GM23338 (cell line): ENCODE data around the gene CACNA2D3. TPM values are rescaled to one million over a fixed set of nuclear protein-coding genes. Genes with fewer than 3 reads are reported as not detected.

Experiments
- ATAC-seq: fragments of 200-7000 bp; cut with Tn5 transposase; 3 replicates; pipeline ENCODE4 v1.9.1; 2020
- DNase-seq: peaks from one replicate; pipeline ENCODE4 v3.0.0-alpha.2; 2015; ENCODE audit warnings: low spot score
- H2AFZ ChIP-seq: fragments of 200-600 bp; sonication (generic); 2 replicates; pipeline ENCODE4 v1.8.0; 2016; ENCODE audit warnings: antibody characterized with exemption, mild to moderate bottlenecking, moderate library complexity
- H3F3A ChIP-seq: fragments of 200-600 bp; sonication (generic); replicated peaks from 2 replicates; pipeline ENCODE4 v1.8.0; 2017; ENCODE audit warnings: antibody characterized with exemption, mixed run types, low read depth
- H3K27ac ChIP-seq: fragments of 200-600 bp; sonication (generic); 2 replicates; pipeline ENCODE4 v1.6.1; 2016; ENCODE audit warnings: low read depth
- H3K27me3 ChIP-seq: fragments of 200-600 bp; sonication (generic); 2 replicates; pipeline ENCODE4 v1.8.0; 2016; ENCODE audit warnings: mild to moderate bottlenecking, mixed run types, moderate library complexity; ENCODE audit not compliant: insufficient read depth
- H3K36me3 ChIP-seq: fragments of 200-600 bp; sonication (generic); 2 replicates; pipeline ENCODE4 v1.8.0; 2016; ENCODE audit warnings: mild to moderate bottlenecking; ENCODE audit not compliant: insufficient read depth
- H3K4me1 ChIP-seq: fragments of 200-600 bp; sonication (generic); 2 replicates; pipeline ENCODE4 v1.8.0; 2016; ENCODE audit warnings: mild to moderate bottlenecking, moderate library complexity; ENCODE audit not compliant: insufficient read depth
- H3K4me2 ChIP-seq: fragments of 200-600 bp; sonication (generic); 2 replicates; pipeline ENCODE4 v1.7.1; 2017; ENCODE audit warnings: mixed run types
- H3K4me3 ChIP-seq: fragments of 200-600 bp; sonication (generic); 2 replicates; pipeline ENCODE4 v1.6.1; 2016; ENCODE audit warnings: mixed run types
- H3K79me2 ChIP-seq: fragments of 200-600 bp; sonication (generic); replicated peaks from 2 replicates; pipeline ENCODE4 v1.8.0; 2017; ENCODE audit warnings: mild to moderate bottlenecking; ENCODE audit not compliant: insufficient read depth
- H3K9me2 ChIP-seq: fragments of 200-600 bp; sonication (generic); 2 replicates; pipeline ENCODE4 v1.8.0; 2017; ENCODE audit not compliant: insufficient read depth
- H4K20me1 ChIP-seq: fragments of 200-600 bp; sonication (generic); replicated peaks from 2 replicates; pipeline ENCODE4 v1.8.0; 2017; ENCODE audit warnings: mild to moderate bottlenecking; ENCODE audit not compliant: insufficient read depth
- H3K27ac Mint-ChIP-seq: 2 replicates; pipeline ENCODE4 v1.8.0; 2020; ENCODE audit warnings: inconsistent platforms, mild to moderate bottlenecking, moderate library complexity, mixed read lengths
- H3K27me3 Mint-ChIP-seq: 3 replicates; pipeline ENCODE4 v1.8.0; 2022; ENCODE audit warnings: low read depth, mild to moderate bottlenecking, moderate library complexity, mixed read lengths, inconsistent platforms; ENCODE audit not compliant: insufficient read depth, poor library complexity
- H3K36me3 Mint-ChIP-seq: 3 replicates; pipeline ENCODE4 v1.8.0; 2021; ENCODE audit warnings: low read depth, mild to moderate bottlenecking, inconsistent platforms, moderate library complexity, mixed read lengths
- H3K4me1 Mint-ChIP-seq: 3 replicates; pipeline ENCODE4 v1.8.0; 2020; ENCODE audit warnings: mild to moderate bottlenecking, inconsistent platforms, mixed read lengths
- H3K4me3 Mint-ChIP-seq: 3 replicates; pipeline ENCODE4 v1.8.0; 2021; ENCODE audit warnings: moderate library complexity, mild to moderate bottlenecking, inconsistent platforms, mixed read lengths
- H3K9me3 Mint-ChIP-seq: 3 replicates; pipeline ENCODE4 v1.8.0; 2020; ENCODE audit warnings: moderate library complexity, mild to moderate bottlenecking, inconsistent platforms, mixed read lengths
- JUNB ChIP-seq: IDR thresholded peaks from one replicate; pipeline ENCODE4 v1.6.1; 2016; ENCODE audit warnings: antibody characterized with exemption; ENCODE audit not compliant: unreplicated experiment
- NANOG ChIP-seq: IDR thresholded peaks from 2 replicates; pipeline ENCODE4 v1.6.1; 2016; ENCODE audit warnings: antibody characterized with exemption, borderline replicate concordance
- POLR2AphosphoS5 ChIP-seq: IDR thresholded peaks from 2 replicates; pipeline ENCODE4 v1.6.1; 2016; ENCODE audit warnings: antibody characterized with exemption, low read depth
- STAT1 ChIP-seq: IDR thresholded peaks from one replicate; pipeline ENCODE4 v1.6.1; 2016; ENCODE audit warnings: antibody characterized with exemption; ENCODE audit not compliant: unreplicated experiment
- ZNF114 ChIP-seq: fragments of 250-450 bp; sonication (Bioruptor Pico); IDR thresholded peaks from 2 replicates; pipeline ENCODE4 v1.5.0; 2020; ENCODE audit warnings: mild to moderate bottlenecking, moderate library complexity
- ZNF331 ChIP-seq: fragments of 250-450 bp; sonication (Bioruptor Pico); IDR thresholded peaks from 2 replicates; pipeline ENCODE4 v1.5.0; 2020; ENCODE audit warnings: low read depth, mild to moderate bottlenecking, moderate library complexity
- polyA plus RNA-seq: library from polyadenylated mRNA; unstranded; fragments of >200 nt; fragmentation: Nextera tagmentation; extraction: Ambion mirVana; gene quantifications from 2 replicates; pipeline ENCODE4 v1.2.1, GENCODE V29; 2016
- total RNA-seq: library from RNA; depleted of rRNA; stranded (reverse); fragments of >200 nt; shearing (Covaris generic); gene quantifications from 2 replicates; pipeline ENCODE4 v1.2.3, GENCODE V29; 2014
- TF ChIP-seq, protein P1 (sequence below): IDR thresholded peaks from 2 replicates; pipeline ENCODE4 v1.6.1; 2016; ENCODE audit warnings: antibody characterized with exemption
- TF ChIP-seq, protein P2 (sequence below), 2 experiments: fragments of 200-600 bp in 1 of 2; sonication (generic) in 1 of 2; conservative IDR thresholded peaks; 2 replicates each; pipeline versions ENCODE4 v1.5.1 to v1.6.1; 2016 to 2017; ENCODE audit warnings: antibody characterized with exemption in 2 of 2, low read depth in 2 of 2, mild to moderate bottlenecking in 2 of 2, moderate library complexity in 1 of 2

The CACNA2D3 gene
- total and polyA plus RNA-seq, 2 experiments from 2014 or later: 2.2 to 2.3 TPM

DNA sequence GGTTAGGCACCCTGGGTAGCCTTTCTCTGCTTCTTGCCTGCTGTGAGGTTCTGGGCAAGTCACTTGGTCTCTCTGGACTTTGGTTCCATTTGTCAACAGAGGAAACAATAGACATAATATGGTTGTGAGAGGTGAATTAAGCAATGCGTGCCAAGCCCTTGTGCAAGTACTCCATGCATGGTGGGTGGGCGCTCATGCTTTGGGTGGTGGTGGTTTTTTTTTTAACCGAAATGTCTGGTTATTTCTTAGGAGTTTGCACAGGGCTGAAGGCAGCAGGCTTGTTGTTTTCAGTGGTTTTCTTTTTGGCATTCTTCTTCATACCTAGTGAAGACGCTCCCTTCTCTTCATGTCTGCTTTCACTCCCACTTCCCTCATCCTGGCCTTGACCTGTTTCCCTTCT, 889.7 kb downstream of the CACNA2D3 start:
- Histone ChIP-seq H3F3A (no peaks in the 10 kb centered on the region), H3K4me2 (no peak overlapping the region), H3K27me3 (no peaks in the 10 kb centered on the region), H3K4me1 (peaks cover 10% of the 10 kb centered on the region; the same call in 1 of the 2 replicates), H3K79me2 (no peaks in the 10 kb centered on the region), H3K4me3 (no peak overlapping the region), H4K20me1 (no peaks in the 10 kb centered on the region), H3K9me2 (no peaks in the 10 kb centered on the region), H2AFZ (no peak overlapping the region), H3K27ac (no peak overlapping the region), H3K36me3 (no peaks in the 10 kb centered on the region)
- no peaks in the 10 kb centered on the region; the same call in 2 of the 3 replicates for H3K9me3 Mint-ChIP-seq
- H3K4me1 Mint-ChIP-seq: peaks cover 14% of the 10 kb centered on the region
- ATAC-seq: no peak
- H3K27ac Mint-ChIP-seq: 0 out of 2 replicates have a peak overlapping the region, but pooled peaks have one; percentile 26
- H3K27me3 Mint-ChIP-seq: peaks cover 1% of the 10 kb centered on the region
- TF ChIP-seq JUNB: no peak
- TF ChIP-seq STAT1: no peak
- no peaks in the 10 kb centered on the region for H3K36me3 Mint-ChIP-seq
- no peak overlapping the region for H3K4me3 Mint-ChIP-seq
- no peak for DNase-seq

DNA sequence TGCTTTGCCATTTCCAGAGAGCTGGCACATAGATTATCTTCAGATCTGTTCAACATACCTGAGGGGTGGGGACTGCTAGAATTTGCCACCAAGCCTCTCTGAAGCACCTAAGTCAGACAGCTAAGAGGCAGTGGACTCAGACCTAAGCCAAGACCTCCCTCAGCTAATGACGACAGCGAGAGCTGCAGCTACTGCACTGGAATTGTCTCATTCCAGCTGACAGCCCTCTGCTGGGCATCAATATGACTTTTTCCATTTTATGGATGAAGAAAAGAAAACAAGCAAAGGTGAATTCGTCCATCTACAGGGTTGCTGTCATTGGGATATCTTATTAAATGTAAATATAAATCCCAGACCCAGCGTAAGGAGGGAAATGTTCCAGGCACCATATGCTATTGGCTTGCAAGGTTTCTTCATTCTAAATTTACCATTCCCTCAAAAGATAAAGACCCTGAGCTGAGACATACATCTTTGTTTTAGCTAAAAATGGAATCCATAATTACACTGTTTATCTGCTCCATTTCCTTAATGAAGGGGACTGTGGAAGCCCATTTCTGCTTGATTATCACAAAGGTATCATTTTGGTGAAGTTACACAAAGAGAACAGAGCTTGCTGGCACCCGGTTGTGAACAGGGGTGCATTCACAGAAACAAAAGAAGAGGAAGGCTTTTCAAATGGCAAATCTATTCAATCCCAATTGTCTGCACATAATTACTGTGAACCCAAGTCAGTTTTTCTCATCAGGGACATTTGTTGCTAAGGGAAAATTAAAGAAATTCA, 891.0 kb downstream of the CACNA2D3 start:
- peak; percentile 17 for DNase-seq
- Mint-ChIP-seq H3K27ac (no peak overlapping the region), H3K4me1 (peaks cover 8% of the 10 kb centered on the region; the same call in 2 of the 3 replicates), H3K4me3 (no peak overlapping the region), H3K9me3 (no peaks in the 10 kb centered on the region; the same call in 2 of the 3 replicates), H3K27me3 (peaks cover 1% of the 10 kb centered on the region), H3K36me3 (no peaks in the 10 kb centered on the region)
- H3K4me1 ChIP-seq: peaks cover 9% of the 10 kb centered on the region; the same call in 1 of the 2 replicates
- no peaks in the 10 kb centered on the region for H3F3A ChIP-seq
- H3K36me3 ChIP-seq: no peaks in the 10 kb centered on the region
- H2AFZ ChIP-seq: no peak overlapping the region
- ATAC-seq: peak; percentile 45; the same call in 2 of the 3 replicates
- H3K4me3 ChIP-seq: no peak overlapping the region
- H4K20me1 ChIP-seq: no peaks in the 10 kb centered on the region
- H3K4me2 ChIP-seq: no peak overlapping the region
- no peaks in the 10 kb centered on the region for H3K79me2 ChIP-seq
- TF ChIP-seq, protein P1, sequence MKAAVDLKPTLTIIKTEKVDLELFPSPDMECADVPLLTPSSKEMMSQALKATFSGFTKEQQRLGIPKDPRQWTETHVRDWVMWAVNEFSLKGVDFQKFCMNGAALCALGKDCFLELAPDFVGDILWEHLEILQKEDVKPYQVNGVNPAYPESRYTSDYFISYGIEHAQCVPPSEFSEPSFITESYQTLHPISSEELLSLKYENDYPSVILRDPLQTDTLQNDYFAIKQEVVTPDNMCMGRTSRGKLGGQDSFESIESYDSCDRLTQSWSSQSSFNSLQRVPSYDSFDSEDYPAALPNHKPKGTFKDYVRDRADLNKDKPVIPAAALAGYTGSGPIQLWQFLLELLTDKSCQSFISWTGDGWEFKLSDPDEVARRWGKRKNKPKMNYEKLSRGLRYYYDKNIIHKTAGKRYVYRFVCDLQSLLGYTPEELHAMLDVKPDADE: no peak
- TF ChIP-seq, protein P2, sequence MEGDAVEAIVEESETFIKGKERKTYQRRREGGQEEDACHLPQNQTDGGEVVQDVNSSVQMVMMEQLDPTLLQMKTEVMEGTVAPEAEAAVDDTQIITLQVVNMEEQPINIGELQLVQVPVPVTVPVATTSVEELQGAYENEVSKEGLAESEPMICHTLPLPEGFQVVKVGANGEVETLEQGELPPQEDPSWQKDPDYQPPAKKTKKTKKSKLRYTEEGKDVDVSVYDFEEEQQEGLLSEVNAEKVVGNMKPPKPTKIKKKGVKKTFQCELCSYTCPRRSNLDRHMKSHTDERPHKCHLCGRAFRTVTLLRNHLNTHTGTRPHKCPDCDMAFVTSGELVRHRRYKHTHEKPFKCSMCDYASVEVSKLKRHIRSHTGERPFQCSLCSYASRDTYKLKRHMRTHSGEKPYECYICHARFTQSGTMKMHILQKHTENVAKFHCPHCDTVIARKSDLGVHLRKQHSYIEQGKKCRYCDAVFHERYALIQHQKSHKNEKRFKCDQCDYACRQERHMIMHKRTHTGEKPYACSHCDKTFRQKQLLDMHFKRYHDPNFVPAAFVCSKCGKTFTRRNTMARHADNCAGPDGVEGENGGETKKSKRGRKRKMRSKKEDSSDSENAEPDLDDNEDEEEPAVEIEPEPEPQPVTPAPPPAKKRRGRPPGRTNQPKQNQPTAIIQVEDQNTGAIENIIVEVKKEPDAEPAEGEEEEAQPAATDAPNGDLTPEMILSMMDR (conservative IDR thresholded peaks at IDR 0.05; ENCODE audit: low read depth in 2 of 2): peak; percentile 14 to 15; a peak in 2 of 4 replicates
- H3K9me2 ChIP-seq: no peaks in the 10 kb centered on the region
- H3K27ac ChIP-seq: no peak overlapping the region
- H3K27me3 ChIP-seq: no peaks in the 10 kb centered on the region

DNA sequence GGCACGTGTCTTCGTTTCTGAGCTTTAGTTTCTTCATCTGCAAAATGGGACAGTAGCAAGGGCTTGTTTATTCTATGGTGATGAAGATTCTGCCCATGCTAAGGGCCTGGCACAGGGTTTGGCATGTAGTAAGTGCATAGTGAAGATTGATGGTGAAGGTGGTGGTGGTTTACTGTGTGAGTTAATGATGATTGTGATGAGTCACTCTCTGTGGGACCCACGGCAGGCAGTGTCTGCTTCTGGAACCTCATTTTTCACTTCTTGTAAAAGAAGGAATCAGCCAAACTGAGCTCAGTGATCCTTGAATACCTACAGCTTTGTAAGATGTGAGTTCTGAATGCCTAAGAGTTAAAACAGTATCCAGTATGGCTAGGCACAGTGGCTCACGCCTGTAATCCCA, 891.7 kb downstream of the CACNA2D3 start:
- no peak for ATAC-seq
- DNase-seq: no peak
- H3K9me2 ChIP-seq: no peaks in the 10 kb centered on the region
- TF ChIP-seq NANOG (no peak), ZNF331 (CRISPR knock-in tag) (no peak), POLR2AphosphoS5 (no peak), ZNF114 (CRISPR knock-in tag) (no peak)

More for the DNA sequence above, 891.7 kb downstream of the CACNA2D3 start:
- H4K20me1 ChIP-seq: no peaks in the 10 kb centered on the region
- Mint-ChIP-seq H3K36me3 (no peaks in the 10 kb centered on the region), H3K27ac (no peak overlapping the region), H3K4me1 (peaks cover 8% of the 10 kb centered on the region; the same call in 2 of the 3 replicates), H3K4me3 (no peak overlapping the region), H3K27me3 (no peaks in the 10 kb centered on the region), H3K9me3 (no peaks in the 10 kb centered on the region; the same call in 2 of the 3 replicates)
- no peaks in the 10 kb centered on the region for H3F3A ChIP-seq
- H3K36me3 ChIP-seq: no peaks in the 10 kb centered on the region
- H3K4me2 ChIP-seq: no peak overlapping the region
- no peak overlapping the region for H3K4me3 ChIP-seq
- H3K4me1 ChIP-seq: peaks cover 9% of the 10 kb centered on the region; the same call in 1 of the 2 replicates
- H3K27me3 ChIP-seq: no peaks in the 10 kb centered on the region
- H2AFZ ChIP-seq: no peak overlapping the region
- H3K79me2 ChIP-seq: no peaks in the 10 kb centered on the region
- H3K27ac ChIP-seq: no peak overlapping the region
